GM20000 (cell line): ENCODE results near the gene SERINC4.

ENCODE experiments used
- DNase-seq: peaks from one replicate; pipeline ENCODE4 v3.0.0; 2012; ENCODE audit warnings: low spot score
- CTCF ChIP-seq: IDR thresholded peaks from 2 replicates; pipeline ENCODE4 v1.5.1; 2012; ENCODE audit warnings: mild to moderate bottlenecking, control low read depth; ENCODE audit errors: extremely low read depth, missing control alignments

Gene SERINC4

GRCh38 chr15:43799209-43799944, 643 bp downstream of the SERINC4 start:
- no peak for DNase-seq
- TF ChIP-seq CTCF = peak; percentile 9

DNA sequence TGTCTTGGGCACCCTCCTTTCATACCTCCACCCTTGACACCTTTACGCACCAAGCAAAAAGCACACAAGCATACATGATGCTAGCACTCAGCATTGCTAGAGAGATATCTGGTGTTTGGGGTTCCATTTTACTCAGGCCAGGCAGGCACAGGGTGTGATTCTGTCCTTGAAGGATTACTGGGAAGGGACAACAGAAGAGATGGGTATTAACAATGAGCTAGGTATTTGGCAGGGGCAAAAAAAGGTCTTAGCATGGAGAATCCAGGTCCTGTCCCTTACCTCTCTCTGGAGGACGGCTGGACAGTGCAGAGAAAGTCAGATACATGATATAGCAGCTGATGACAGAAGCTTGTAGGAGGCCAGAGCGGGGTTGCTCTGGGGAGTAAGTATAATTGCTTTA, 3.5 kb downstream of the SERINC4 start:
- no peak for DNase-seq
- TF ChIP-seq CTCF = no peak

DNA sequence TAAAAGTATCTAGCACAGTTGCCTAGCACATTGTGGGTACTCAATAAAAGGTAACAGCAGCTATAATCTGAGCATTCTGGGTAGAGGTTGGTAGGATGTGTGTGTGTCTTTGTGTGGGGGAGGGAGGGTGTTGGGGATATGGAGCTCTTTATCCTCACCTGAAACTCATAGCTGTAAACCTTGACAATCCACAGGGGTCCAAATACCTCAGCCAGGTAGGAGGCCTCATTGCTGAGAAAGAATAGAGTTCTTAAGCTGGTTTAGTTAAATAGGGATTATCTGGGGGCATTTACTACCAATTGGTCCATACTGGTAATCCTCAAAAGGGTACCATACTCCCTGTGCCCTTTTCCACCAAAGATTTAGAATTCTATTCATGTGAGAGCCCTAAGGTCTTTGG, 4.0 kb downstream of the SERINC4 start:
- DNase-seq = no peak
- TF ChIP-seq CTCF = no peak

- TF ChIP-seq CTCF = no peak
- no peak for DNase-seq
Observed at GRCh38 chr15:43795197-43795596, 4.8 kb downstream of the SERINC4 start.

DNA sequence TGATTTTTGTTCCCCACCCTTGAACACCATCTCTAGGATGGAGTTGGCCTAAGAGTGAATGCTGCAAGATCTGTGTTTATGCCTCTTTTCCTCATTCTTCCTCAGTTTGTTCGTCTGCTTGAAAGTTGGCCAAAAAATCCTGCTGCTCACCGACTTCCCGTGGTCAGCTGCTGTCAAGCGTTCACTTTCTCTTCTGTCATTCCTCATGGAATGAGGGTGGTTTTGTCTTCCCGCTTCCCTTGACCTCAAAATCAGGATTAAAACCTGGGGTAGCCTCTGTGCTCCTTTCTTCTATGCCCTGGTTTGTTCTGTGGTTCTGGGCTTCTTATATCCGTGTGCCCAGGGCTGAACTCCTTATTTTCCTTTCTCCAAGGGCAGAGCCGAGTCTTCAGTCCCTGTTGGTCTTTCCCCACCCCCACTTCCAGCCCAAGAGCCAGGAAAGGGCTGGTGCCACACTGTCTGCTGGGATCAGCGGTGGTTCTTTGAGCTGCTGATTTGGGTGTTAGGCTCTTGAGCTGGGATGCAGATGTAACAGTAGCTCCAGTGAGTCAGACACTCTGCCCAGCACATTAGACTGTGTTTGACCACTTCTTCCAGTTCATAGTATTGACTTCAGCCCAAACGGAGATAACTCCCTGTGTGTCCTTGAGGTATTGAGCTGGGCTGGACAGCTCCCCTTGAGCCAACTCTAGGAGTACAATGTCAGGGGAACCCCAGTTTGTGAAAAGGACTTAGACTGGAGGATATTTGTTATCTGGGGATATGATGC, 5.6 kb downstream of the SERINC4 start:
- no peak for DNase-seq
- TF ChIP-seq CTCF = no peak

GRCh38 chr15:43793647-43794046, 6.4 kb downstream of the SERINC4 start:
- DNase-seq = no peak
- no peak for TF ChIP-seq CTCF

DNA sequence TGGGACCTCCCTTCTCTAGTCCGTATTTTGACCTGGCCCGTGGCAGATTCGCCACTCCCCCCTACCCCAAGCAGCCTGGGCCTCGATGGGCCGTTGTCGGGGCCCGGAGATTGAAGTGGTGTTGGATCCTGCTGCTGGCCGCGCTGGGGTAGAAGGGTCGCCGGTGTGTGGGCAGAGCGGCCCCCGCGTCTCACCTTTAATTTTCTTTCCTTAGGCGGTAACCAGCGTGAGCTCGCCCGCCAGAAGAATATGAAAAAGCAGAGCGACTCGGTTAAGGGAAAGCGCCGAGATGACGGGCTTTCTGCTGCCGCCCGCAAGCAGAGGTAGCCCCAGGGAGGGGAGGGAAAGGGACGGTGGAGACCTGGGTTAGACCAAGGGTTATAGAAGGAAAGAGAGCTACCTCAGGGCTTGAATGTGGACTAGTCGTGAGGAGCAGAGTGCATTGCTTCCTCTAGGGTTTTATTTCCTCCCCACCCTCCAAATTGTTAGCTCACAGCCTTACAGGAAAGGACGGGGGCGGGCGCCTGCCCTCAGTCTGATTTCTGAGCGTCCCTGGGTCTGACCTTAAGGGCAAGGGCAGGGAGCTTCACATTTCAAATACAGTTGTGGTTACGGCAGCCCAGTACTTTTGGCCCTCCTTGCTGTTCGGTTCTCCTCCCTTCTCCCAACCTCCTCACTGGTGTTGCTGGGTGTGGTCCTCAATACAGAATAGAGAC, 7.1 kb downstream of the SERINC4 start:
- TF ChIP-seq CTCF = no peak
- DNase-seq = no peak
